Measurements from ENCODE around the gene BRME1. TPM values are rescaled to one million over a fixed set of nuclear protein-coding genes. Genes with fewer than 3 reads are reported as not detected.

Gene BRME1
- total and polyA plus RNA-seq, 2 of the 13 experiments (the other 11 are each of a cell fraction or from before 2014, with no cell fraction given) = 0.74 to 1.5 TPM

- no TSS peak for BruUV-seq (replicated peaks)
- Histone ChIP-seq H3K4me1 (ENCODE audit: insufficient read depth, low read length) (no peaks in the 10 kb centered on the region), H3K79me2 (ENCODE audit: insufficient read depth, low read length) (no peaks in the 10 kb centered on the region), H3K4me3 (replicated peaks in 1 of 3; ENCODE audit: insufficient read depth in 1 of 3, low read depth in 2 of 3, low read length in 3 of 3) (no peak overlapping the region), H4K20me1 (ENCODE audit: insufficient read depth, low read length) (no peaks in the 10 kb centered on the region), H3K36me3 (replicated peaks in 1 of 2; ENCODE audit: control insufficient read depth in 1 of 2, insufficient read depth in 2 of 2, low read length in 2 of 2) (peaks cover 8 to 34% of the 10 kb centered on the region in 2 experiments; a peak in 4 of 5 replicates), H3K9ac (ENCODE audit: insufficient read depth, low read depth, low read length) (no peak overlapping the region), H2AFZ (ENCODE audit: low read length) (no peak overlapping the region), H3K4me2 (ENCODE audit: low read depth, low read length) (no peak overlapping the region), H3K27ac (ENCODE audit: extremely low read length, insufficient read depth, low read length) (no peak overlapping the region), H3K27me3 (ENCODE audit: control insufficient read depth in 1 of 2, insufficient read depth in 2 of 2, low read length in 2 of 2) (no peaks in the 10 kb centered on the region), H3K9me3 (ENCODE audit: low read length) (no peaks in the 10 kb centered on the region)
- ChIA-PET CTCF (ENCODE audit: low intra/inter-chr PET ratio, low total read pairs) (no interaction called here), POLR2A (no interaction called here)
- no peak for FAIRE-seq
- TF ChIP-seq, protein P1, sequence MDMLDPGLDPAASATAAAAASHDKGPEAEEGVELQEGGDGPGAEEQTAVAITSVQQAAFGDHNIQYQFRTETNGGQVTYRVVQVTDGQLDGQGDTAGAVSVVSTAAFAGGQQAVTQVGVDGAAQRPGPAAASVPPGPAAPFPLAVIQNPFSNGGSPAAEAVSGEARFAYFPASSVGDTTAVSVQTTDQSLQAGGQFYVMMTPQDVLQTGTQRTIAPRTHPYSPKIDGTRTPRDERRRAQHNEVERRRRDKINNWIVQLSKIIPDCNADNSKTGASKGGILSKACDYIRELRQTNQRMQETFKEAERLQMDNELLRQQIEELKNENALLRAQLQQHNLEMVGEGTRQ (IDR thresholded peaks at IDR 0.05; ENCODE audit: low read depth, low read length) = no peak
- TF ChIP-seq, protein P1 (CRISPR knock-in tag; IDR thresholded peaks at IDR 0.05; ENCODE audit: borderline replicate concordance) = no peak
- no peak for TF ChIP-seq RARA (CRISPR knock-in tag; IDR thresholded peaks at IDR 0.05)
- TF ChIP-seq, protein P2, sequence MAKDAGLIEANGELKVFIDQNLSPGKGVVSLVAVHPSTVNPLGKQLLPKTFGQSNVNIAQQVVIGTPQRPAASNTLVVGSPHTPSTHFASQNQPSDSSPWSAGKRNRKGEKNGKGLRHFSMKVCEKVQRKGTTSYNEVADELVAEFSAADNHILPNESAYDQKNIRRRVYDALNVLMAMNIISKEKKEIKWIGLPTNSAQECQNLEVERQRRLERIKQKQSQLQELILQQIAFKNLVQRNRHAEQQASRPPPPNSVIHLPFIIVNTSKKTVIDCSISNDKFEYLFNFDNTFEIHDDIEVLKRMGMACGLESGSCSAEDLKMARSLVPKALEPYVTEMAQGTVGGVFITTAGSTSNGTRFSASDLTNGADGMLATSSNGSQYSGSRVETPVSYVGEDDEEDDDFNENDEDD (CRISPR knock-in tag; IDR thresholded peaks at IDR 0.05; ENCODE audit: borderline replicate concordance) = no peak
- no peak for TF ChIP-seq BATF2 (CRISPR knock-in tag; IDR thresholded peaks at IDR 0.05)
- TF ChIP-seq AGO2 (optimal IDR thresholded peaks at IDR 0.05; ENCODE audit: low read depth, low read length) = peak; percentile 32
- TF ChIP-seq MAFK (conservative IDR thresholded peaks at IDR 0.05 in 1 of 2, IDR thresholded peaks at IDR 0.05 in 1 of 2; ENCODE audit: low read length in 2 of 2) = no peak
- TF ChIP-seq ZNF205 (CRISPR knock-in tag; IDR thresholded peaks at IDR 0.05) = no peak
- DNase-seq (ENCODE audit: low spot score) = no peak
- WGBS (ENCODE audit: low lambda C conversion rate) = 98% methylated on average over 11 of the region's 17 CpGs
- ATAC-seq = no peak
- in situ Hi-C loops (cut with HindIII; ENCODE audit: extremely low pct_ligation_motif_present, low pct_unique_long_range_greater_than_20kb) (no loop called here), intact Hi-C loops (cut with micrococcal nuclease; ENCODE audit: unreplicated experiment) (no loop called here)
These were observed 7.4 kb upstream of the BRME1 start for GRCh38 chr19:13913352-13913751.
